KBM-7 (cell line): ENCODE data around the gene ICAM2.

ENCODE experiments used
- DNase-seq: peaks from one replicate; pipeline ENCODE4 v3.0.0-alpha.2; 2015
- in situ Hi-C: fragments of 300-500 bp; cut with MboI; formaldehyde crosslinking; loops from 2 replicates; pipeline ENCODE4 v1.14.3; 2020; ENCODE audit warnings: low sequenced_read_pairs, low pct_unique_long_range_greater_than_20kb, mixed read lengths

The ICAM2 gene

GRCh38 chr17:64020056-64020766, at the start of gene ICAM2:
Gene ICAM2, minus strand, starts transcription at chr17:64020633. Its CDS starts 13,942 bp downstream, at chr17:64006691.
- in situ Hi-C loops, result no loop called here
- peak; percentile 93 for DNase-seq

DNA sequence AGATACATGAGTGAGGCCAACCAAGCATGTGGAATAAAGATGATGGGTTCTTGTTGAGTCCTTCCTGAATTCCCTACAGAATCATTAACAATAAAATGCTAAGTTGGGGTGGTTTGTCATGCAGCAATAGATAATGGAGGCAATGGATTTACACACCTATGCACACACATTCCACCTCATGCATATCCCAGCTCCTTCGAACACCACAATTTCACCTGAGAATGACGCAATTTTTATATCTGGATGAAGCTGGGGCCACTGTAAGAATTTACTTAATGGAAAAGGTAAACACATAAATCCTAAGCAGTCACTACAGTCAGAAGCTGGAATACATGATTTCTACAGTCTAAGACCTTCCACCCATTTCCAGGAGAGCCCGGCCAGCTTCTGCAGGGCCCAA, 49.8 kb upstream of the ICAM2 start:
- no peak for DNase-seq
- in situ Hi-C loops, result no loop called here

- in situ Hi-C loops, result no loop called here
These were observed 48.7 kb upstream of the ICAM2 start for GRCh38 chr17:64069143-64069542.

DNA sequence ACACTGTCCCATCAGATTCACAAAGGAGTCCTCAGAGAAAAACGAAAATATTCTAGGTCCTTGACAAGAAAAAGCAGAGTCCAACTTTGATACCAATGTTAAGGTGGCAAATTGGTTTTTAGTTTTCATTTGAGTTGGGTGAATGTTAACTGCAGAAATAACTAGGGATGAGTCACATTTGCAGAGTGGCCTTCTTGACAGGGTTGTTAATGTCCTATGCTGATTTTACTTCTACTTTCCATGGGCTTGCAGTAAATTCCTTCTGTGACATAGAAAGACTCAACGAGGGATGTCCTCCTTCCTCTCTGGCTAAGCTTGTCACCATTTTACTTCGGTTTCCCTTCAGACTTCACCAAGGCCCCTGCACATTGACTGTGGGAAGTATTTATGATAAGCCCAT, 47.2 kb upstream of the ICAM2 start:
- no peak for DNase-seq
- in situ Hi-C loops, result no loop called here

More at GRCh38 chr17:64069143-64069542, 48.7 kb upstream of the ICAM2 start:
- no peak for DNase-seq

DNA sequence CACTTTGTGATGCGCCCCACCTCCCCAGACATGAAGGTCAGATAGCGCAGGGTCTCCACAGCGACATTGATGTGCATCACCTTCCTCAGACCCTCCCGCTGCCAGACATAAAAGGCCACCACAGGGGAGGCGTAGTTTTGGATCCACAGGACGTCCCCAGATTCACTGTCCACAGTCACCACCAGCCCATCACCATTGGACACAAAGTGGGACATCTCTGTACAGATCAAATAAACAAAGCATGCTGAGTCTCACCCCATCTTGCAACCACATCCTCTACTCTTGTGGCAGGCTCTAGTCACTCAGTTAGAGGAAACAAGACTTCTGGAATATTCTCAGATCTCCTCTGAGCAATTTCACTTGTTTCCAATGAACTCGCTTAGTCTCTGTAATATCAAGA, 46.3 kb upstream of the ICAM2 start:
- in situ Hi-C loops, result no loop called here
- no peak for DNase-seq

DNA sequence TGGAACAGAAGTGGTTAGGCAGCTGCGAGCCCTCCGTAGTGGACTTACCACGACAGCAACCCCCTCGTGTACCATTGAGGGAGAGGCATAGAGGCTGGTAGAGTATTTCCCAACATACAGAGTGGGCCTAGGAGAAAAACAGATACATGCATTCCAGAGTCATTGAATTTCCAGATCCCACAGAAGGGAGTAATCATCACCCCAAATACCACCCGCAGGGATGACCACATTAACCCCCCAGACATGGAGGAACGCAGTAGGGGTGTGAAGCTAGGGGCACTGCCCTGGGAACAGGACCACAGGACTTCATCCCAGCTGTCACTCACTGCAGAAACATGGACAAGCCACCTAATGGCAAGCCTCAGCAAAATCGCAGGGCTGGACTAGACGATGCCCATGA, 44.7 kb upstream of the ICAM2 start:
- in situ Hi-C loops, result no loop called here
- DNase-seq, result no peak

DNA sequence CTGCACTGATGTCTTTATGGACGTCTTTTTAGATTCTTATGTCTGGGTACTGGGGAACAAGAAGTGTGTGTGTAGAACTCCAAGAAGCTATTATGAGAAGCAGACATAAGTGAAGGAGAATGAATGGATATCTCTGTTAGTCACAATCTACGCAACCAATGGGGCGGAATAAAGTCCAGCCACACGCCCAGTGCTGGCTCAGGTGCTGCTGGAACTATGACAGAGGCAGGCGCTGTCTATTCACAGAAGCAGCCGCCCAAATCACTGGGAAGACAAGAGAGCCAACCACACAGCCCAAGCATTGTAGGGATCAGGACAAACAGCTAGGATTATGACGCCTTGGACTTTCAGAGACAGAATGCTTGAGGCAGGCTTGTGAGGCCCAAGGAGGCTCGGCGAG, 43.9 kb upstream of the ICAM2 start:
- in situ Hi-C loops, result no loop called here
- no peak for DNase-seq

- in situ Hi-C loops, result no loop called here
These were observed 43.4 kb upstream of the ICAM2 start for GRCh38 chr17:64063766-64064224.

GRCh38 chr17:64063088-64063487, 42.7 kb upstream of the ICAM2 start:
- DNase-seq, result no peak
- in situ Hi-C loops, result no loop called here

More at GRCh38 chr17:64063766-64064224, 43.4 kb upstream of the ICAM2 start:
- peak; percentile 51 for DNase-seq

DNA sequence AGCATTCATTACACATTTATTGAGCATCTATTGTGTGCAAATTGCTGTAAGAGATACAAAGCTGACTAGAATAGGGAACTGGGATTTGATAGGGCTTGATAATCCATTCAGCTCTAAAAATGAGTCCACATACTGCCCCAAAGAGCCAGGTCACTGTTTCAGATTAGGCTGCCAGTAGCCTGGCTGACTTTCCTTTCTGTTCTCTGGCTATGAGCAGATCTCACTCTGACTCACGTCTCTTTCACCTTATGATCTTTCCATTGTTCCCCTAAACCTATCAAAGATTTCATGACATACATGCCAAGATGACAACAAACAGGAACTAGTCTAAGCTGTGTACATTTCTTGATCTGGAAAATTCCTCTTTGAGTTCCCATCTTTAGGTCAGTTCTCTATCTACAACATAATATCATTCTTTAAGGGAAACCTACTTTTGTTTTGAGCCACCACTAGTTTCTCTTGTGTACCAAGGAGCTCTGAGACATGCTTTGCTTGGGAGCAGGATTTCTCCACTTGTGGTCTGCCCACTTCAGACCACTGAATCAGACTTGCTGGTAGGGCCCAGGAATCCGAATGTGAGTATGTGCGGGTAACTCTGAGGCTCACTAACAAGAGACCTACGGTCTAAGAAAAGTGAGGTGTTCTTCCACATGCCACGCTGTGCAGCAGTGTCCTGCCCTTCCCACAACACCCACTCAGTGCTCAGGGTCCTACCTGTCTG, 40.9 kb upstream of the ICAM2 start:
- in situ Hi-C loops, result no loop called here
- DNase-seq, result no peak

DNA sequence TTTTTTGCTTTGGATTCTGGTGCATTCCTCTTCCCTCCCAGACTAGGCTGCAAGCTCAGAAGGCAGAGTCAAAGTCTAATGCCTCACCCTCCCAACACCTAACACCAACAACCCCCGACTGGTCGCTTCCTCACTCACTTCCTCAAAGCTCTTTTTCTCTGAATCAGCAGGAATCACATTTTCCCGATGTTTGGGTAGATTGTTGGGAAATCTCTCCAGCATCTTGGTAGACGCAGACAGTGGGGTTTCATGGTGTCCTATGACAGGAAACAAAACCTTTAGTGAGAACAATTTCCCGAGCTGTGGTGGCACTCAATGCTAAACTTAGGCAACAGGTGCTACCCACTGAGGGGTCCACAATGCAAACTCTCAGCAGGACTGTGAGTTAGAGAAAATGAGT, 39.9 kb upstream of the ICAM2 start:
- DNase-seq, result no peak
- in situ Hi-C loops, result no loop called here

- no peak for DNase-seq
- in situ Hi-C loops, result no loop called here
These were observed 39.3 kb upstream of the ICAM2 start for GRCh38 chr17:64059756-64060155.

- in situ Hi-C loops, result no loop called here
- no peak for DNase-seq
These were observed 38.2 kb upstream of the ICAM2 start for GRCh38 chr17:64058621-64059020.

DNA sequence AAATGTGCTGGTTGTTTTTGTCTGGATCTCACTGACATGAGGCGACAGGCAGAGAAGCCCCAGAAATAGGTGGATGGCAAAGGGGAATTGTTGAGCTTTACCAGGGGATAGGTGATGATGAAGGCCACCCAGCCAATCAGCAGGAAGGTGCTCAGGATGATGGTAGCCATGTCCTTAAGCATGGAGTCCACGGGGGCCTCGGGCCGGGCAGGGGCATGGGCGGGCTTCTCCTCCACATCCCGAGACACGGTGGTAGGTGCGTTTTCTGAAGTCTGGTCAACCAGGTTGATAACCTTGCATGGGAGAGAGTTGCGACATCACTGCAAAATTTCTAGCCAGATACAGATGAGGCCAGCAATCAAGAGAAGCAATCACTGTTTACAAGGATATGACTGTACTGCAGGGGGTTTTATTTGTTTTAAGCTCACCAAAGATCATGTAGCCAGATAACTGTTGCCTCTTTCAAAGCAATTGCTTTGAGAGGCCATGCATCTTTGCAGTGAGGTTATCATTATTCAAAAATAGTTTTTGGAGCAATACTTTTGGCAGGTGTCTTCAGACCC, 37.3 kb upstream of the ICAM2 start:
- in situ Hi-C loops, result no loop called here
- no peak for DNase-seq

DNA sequence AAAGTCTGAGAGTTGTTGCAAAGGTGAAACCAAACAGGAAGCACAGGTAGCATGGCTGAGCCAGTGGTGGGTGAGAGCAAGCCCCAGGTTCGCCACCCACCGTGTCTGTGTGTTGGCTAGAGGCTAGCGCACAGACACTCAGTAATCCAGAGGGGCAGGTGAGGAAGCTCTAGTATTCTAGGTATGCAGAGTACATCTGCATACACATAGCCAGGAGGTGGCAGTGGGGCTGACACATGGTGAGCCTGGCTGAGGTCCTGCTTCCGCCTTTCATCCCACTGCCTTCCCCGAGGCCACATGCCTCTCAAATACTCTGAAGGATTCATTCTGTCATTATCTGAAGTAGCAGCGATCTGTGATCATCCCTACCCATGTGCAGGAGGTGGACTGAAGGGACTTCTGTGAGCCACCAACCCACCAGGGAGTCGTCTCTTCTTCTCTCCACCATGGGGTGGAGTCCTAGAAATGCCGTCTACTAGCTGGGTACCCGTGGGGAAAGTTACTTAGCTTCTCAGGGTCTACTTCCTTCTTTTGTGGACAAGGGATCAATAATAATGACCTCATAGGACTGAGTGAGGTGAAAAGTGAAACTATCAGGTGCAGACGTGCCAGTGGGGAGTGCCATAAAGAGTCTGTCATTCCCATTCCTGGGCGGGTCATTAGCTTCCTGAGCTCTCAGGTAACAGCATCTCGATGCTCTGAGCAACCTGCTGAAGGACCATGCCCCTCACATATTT, 36.0 kb upstream of the ICAM2 start:
- in situ Hi-C loops, result no loop called here
- DNase-seq, result no peak

GRCh38 chr17:64055183-64056142, 35.0 kb upstream of the ICAM2 start:
- in situ Hi-C loops, result no loop called here
- DNase-seq, result no peak

GRCh38 chr17:64054304-64054703, 33.9 kb upstream of the ICAM2 start:
- in situ Hi-C loops, result no loop called here
- DNase-seq, result no peak

GRCh38 chr17:64053101-64053500, 32.7 kb upstream of the ICAM2 start:
- in situ Hi-C loops, result no loop called here
- DNase-seq, result no peak

DNA sequence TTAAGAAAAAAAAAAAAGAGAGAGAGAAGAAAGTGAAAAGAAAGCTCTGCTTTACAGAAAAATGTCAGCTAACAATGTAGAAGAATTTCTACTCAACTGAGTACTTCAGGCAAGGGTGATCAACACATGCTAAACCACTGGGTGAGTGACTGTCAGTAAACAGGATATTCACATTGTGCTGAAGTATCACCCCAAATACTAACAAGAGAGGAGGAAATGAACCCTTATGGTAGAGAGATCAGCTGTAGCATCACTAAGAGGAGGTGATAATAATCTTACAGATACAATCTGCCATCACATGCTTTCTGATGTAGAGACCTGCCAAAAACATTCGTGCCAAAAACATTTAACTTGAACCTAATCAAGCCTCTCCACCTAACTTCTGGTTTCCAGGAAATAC, 30.7 kb upstream of the ICAM2 start:
- no peak for DNase-seq
- in situ Hi-C loops, result no loop called here
